Measurements from ENCODE around the gene EEF2K.

GRCh38 chr16:22252317-22252716, 46.2 kb downstream of the EEF2K start:
- TF ChIP-seq CTCF (IDR thresholded peaks at IDR 0.05 in 4 of 5, conservative IDR thresholded peaks at IDR 0.05 in 1 of 5) (no peak), POLR2A (IDR thresholded peaks at IDR 0.05) (no peak)

All from gastrocnemius medialis (tissue), 4 donors.